NB4 (cell line): ENCODE results near the gene RNF44.

Experiments used
- MAX ChIP-seq: IDR thresholded peaks from 2 replicates; pipeline ENCODE4 v1.6.1; 2011; ENCODE audit warnings: low read depth, low read length
- MYC ChIP-seq: IDR thresholded peaks from 2 replicates; pipeline ENCODE4 v1.6.1; 2011; ENCODE audit warnings: low read depth, low read length
- POLR2A ChIP-seq: IDR thresholded peaks from 2 replicates; pipeline ENCODE4 v1.6.1; 2011; ENCODE audit warnings: mild to moderate bottlenecking; ENCODE audit not compliant: insufficient read length; ENCODE audit errors: extremely low read depth
- TF ChIP-seq, protein P1 (sequence below): IDR thresholded peaks from one replicate; pipeline ENCODE4 v1.5.1; 2012; ENCODE audit warnings: low read depth, low read length

- TF ChIP-seq, protein P1, sequence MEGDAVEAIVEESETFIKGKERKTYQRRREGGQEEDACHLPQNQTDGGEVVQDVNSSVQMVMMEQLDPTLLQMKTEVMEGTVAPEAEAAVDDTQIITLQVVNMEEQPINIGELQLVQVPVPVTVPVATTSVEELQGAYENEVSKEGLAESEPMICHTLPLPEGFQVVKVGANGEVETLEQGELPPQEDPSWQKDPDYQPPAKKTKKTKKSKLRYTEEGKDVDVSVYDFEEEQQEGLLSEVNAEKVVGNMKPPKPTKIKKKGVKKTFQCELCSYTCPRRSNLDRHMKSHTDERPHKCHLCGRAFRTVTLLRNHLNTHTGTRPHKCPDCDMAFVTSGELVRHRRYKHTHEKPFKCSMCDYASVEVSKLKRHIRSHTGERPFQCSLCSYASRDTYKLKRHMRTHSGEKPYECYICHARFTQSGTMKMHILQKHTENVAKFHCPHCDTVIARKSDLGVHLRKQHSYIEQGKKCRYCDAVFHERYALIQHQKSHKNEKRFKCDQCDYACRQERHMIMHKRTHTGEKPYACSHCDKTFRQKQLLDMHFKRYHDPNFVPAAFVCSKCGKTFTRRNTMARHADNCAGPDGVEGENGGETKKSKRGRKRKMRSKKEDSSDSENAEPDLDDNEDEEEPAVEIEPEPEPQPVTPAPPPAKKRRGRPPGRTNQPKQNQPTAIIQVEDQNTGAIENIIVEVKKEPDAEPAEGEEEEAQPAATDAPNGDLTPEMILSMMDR: no peak
- TF ChIP-seq POLR2A (no peak), MYC (no peak), MAX (no peak)
Observed at GRCh38 chr5:176499273-176499672, 37.9 kb downstream of the RNF44 start.
